Kidney glomerular epithelial cell (primary cell): ENCODE results near the gene MRPS27.

Experiments used
- DNase-seq: peaks from one replicate; lab custom pipeline; 2025; lab: John Stamatoyannopoulos, UW

The MRPS27 gene

DNA sequence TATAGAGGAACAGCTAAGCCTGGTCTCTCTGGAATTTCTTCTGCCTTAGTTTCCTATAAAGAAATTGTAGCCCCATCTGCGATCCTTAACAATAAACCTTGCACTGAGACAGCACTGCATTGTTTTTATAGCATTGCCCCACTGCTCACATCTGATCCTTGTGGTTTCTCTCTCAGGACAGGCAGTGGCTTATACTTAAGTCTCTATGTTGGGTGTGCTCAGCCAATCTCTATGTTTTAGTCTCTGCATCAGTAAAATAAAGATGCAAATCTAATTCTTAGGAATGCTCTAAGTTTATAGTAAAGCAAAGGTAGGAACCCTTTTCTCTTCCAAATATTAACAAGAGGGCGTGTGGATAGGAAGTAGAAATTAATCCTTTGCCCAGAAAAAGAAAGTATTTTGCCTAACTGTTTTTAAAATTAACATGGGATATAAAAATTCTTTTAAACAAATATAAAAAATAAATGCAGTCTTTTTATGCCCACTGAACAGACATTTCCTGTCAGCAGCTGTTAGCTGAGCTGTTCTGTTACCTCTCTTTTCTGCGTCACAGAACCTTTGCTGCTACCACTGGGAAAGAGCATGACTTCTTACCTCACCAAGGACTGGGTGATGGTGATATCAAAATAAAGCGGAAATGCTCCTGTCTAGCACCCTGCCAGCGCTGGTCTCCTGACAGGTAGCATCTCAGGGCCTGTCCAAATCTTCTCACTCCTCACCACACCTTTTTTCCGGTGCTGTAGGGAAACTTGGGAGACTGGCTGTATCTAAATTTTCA, 29.5 kb downstream of the MRPS27 start:
- DNase-seq = no peak

- no peak for DNase-seq
Measured at GRCh38 chr5:72288924-72289323, 31.1 kb downstream of the MRPS27 start.

- no peak for DNase-seq
Measured at GRCh38 chr5:72286798-72287197, 33.2 kb downstream of the MRPS27 start.

DNA sequence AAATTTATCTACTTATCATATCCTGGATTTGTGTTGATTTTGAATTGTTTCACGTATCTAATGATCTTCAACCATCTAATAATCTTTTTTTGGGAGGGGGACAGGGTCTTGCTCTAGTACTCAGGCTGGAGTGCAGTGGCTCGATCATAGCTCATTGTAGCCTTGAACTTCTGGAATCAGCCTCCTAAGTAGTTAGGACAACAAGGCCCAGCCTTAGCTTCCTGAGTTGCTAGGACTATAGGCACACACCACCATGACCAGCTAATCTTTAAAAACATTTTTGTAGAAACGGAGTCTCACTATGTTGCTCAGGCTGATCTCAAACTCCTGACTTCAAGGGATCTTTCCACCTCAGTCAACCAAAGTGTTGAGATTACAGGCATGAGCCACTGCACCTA, 34.6 kb downstream of the MRPS27 start:
- DNase-seq = no peak

DNA sequence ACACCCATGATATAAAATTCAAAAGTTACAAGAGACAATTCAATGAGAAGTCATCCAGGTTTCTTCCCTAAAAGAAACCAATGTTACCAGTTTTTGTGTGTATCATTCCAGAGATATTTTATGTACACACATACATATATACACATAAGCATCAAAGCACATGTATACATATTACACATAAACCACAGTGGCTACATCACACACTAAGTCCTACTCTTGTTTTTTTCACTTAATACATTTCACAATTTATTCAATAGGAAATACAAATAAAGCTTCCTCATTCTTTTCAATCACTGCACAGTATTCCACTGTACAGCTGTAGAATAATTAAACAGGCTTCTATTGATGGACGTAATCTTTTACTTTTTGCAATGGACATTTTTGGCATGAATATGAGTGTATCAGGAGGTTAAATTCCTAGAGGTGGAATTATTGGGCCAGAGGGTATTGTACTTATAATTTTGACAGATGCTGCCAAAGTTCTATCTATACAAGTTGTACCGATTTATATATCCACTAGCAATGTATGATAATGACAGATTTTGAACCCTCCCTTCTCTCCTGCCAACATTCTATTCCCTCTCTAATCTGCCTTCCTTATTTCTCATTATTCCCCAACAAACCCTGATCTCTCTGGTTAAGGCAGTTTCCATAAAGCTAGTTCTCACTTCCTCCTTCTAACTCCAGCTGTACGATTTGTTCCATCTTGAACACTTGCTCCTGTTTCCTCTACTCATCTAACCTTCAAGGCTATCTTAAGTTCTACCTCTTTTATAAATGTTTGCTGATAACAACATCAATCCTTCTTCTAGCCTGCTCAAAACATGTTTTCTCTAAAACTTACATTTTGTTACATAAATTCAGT, 35.2 kb downstream of the MRPS27 start:
- DNase-seq = no peak

- DNase-seq = no peak
Measured at GRCh38 chr5:72283358-72283757, 36.7 kb downstream of the MRPS27 start.

DNA sequence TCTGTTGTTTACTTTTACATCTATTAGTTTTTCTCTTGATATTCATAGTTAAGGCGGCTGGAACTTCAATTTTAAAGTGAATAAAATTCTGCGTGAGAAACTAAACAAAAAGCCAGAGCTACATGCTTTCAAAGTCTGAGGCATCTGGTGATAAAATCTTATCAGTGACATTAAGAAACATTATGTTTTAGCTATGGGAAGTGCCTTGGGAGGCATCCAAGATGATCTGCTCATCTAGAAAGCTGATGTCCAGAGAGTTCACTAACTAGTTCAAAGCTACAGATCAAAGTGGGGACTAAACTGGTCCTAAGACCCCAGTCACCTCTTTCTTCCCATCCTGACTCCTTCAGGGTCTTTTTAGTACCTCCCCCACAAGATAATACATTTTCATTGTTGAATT, 37.2 kb downstream of the MRPS27 start:
- DNase-seq = no peak

- no peak for DNase-seq
Measured at GRCh38 chr5:72281764-72282499, 38.1 kb downstream of the MRPS27 start.

GRCh38 chr5:72281430-72281763, 38.6 kb downstream of the MRPS27 start:
- DNase-seq = no peak

DNA sequence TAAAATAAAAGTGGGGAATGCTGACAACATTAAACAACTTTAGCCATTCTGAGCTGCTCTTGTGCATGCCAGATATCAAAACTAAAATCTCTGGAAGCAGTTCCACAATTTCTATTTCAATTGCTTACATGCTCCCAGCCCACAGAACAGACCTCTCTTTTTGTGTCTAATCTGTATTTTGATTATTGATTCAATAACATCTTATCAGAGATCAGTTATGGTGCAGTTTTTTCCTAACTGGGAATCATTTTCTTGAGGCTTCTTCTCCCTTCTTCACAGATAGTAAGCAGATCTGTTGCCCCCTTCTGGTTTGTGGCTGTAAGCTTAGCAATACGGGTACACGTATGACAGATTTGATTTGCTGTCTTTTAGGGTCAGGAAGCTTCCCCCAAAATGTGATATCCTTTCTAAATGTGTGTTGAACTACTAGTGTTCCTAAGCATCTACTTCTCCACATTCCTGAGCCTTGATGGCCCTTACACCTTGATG, 39.4 kb downstream of the MRPS27 start:
- no peak for DNase-seq

- DNase-seq = no peak
Measured at GRCh38 chr5:72276219-72276752, 43.8 kb downstream of the MRPS27 start.

DNA sequence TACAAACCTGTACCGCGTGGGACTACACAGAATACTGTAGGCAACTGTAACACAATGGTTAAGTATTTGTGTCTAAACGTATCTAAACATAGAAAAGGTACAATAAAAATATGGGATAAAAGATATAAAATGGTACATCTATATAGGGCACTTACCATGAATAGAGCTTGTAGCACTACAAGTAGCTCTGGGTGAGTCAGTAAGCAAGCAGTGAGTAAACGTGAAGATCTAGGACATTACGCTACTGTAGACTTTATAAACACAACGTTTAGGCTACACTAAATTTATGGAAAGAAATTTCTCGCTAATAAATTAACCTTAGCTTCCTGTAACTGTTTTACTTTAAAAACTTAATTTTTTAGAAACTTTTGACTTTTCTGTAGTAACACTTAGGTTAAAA, 46.5 kb downstream of the MRPS27 start:
- no peak for DNase-seq

DNA sequence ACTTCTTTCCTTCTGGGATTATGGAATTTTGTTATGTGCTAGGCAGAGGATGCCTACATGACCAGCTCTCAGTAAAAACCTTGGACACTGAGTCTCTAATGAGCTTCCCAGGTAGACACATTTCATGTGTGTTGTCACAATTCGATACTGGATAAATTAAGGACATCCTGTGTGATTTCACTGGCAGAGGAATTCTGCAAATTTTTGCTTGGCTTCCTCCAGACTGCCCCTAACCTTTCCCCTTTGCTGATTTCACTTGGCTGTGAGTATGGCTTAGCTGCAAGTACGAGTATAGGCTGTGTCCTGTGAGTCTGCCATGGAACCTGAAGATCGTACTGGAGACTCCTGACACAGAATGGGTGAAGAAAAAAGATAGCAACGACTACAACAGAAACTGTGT, 47.6 kb downstream of the MRPS27 start:
- DNase-seq = no peak

DNA sequence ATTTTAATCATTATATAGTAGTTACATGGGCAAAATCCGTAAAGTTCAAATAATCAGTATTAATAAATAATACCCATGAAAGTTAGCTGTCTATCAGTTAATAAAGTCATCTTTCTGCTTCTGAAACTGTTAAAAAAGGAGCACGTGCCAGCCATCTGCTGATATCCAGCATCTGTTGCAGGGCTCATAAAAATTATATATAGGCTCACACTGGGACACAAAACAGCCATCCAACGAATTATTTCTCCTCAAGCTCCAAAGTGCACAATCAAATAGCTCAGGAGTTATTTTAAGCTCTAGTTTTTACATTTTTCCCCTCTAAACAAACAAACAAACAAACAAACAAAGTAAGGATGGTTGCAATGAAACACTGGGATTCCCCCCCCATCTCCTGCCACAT, 48.3 kb downstream of the MRPS27 start:
- no peak for DNase-seq

DNA sequence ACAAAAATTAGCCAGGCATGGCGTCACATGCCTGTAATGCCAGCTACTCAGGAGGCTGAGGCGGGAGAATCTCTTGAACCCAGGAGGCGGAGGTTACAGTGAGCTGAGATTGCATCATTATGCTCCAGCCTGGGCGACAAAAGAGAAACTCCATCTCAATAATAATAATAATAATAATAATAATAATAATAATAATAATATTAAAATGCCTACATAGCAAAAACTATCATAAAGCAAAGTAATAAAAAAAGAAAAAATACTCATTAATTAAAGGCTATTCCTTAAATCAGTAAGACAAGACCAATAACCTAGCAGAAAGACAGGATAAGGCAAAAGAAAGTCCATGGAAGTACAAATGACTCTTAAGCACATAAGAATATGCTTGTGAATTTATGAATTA, 50.0 kb downstream of the MRPS27 start:
- no peak for DNase-seq

GRCh38 chr5:72269411-72269780, 50.6 kb downstream of the MRPS27 start:
- no peak for DNase-seq

DNA sequence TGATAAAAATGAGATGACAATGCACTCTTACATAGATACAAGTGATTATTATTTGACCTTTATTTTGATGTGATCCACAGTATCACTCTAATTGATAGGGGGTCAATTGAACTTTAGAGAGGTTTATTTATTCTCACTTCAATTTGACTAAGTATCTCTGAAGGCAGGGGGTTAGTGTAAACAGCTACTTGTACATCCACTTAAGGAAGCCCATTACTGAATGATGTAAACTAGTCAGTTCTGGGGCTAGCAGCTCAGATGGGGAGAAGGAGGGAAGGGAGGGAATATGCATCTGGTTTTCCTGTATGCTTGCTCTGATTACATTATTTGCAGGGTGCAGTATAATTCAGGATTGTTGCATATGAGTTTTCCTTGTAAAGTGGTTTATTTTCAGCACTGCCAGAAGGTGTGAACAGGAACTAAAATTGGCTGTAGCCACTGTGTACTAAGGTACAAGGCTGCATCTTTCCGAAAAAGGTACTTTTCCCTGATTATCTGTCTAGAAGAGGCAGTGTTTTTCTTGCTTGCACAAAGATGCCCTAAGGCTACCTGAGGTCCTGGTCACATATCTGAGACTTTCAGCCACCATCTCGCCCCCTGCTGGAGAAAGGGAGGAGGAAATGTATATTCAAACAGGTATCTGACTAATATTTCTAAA, 51.2 kb downstream of the MRPS27 start:
- DNase-seq = peak; percentile 4

DNA sequence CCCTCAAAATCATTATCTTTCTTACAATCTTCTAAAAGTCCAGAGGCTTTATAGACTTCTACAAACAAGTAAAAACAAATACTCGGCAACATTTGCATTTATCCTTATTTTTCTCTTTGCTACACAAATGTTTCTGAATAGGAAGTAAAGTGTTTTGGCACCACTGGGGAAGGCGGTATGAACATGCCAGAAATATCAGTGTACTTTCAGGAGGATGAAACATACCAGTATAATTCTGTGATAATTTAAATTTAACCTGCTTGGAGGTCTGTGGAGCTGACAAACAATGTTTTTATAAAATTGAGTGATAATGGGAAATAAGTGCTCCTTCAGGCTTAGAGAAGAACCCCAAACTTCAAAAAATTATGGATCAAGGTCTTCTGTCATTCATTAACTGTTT, 51.8 kb downstream of the MRPS27 start:
- DNase-seq = no peak

- no peak for DNase-seq
Measured at GRCh38 chr5:72267685-72268084, 52.4 kb downstream of the MRPS27 start.

GRCh38 chr5:72266862-72267261, 53.2 kb downstream of the MRPS27 start:
- no peak for DNase-seq

DNA sequence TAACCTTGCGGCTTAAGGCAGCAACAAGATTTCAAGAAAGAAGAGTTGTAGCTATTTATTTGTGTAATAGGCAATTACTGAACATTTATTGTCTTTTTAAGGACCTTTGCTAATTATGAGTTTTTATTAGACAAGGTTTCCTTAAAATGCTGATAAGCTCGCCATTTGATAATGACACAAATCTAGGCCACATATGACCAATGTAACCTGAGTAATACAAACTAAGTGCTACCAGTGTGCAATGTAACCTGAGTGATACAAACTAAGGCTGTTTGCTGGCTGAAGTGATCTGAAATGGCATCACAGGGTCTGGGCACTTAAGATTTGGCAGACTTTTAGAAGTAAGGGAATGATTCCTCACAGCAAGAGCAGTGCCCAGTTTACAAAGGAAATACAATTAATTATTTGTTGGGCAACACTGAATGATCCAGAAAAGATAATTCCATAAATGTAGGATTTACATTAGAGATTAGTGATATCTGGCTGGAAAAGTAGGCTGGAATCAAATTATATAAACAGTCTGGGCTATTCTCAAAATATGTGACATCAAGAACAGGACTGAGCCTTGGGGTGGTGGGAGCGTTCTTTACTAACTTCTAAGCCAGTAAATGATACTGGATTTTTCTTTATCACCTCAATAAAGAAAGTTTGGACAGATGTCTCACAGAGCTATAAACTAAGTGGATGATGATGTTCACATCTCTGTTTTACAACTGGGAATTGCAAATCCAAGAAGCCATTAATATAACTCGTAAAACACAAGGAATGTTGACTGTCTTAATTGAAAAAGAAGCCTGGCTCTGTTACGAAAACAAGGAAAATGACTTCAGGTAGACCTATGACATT, 54.8 kb downstream of the MRPS27 start:
- DNase-seq = no peak
